CD4-positive, alpha-beta T cell treated with Interleukin-15 for 4 hours (primary cell): ENCODE results near the gene RTP2.

Experiments
- DNase-seq: peaks from one replicate; pipeline ENCODE4 v3.0.0-alpha.2; 2020; ENCODE audit warnings: low spot score

Gene RTP2

DNA sequence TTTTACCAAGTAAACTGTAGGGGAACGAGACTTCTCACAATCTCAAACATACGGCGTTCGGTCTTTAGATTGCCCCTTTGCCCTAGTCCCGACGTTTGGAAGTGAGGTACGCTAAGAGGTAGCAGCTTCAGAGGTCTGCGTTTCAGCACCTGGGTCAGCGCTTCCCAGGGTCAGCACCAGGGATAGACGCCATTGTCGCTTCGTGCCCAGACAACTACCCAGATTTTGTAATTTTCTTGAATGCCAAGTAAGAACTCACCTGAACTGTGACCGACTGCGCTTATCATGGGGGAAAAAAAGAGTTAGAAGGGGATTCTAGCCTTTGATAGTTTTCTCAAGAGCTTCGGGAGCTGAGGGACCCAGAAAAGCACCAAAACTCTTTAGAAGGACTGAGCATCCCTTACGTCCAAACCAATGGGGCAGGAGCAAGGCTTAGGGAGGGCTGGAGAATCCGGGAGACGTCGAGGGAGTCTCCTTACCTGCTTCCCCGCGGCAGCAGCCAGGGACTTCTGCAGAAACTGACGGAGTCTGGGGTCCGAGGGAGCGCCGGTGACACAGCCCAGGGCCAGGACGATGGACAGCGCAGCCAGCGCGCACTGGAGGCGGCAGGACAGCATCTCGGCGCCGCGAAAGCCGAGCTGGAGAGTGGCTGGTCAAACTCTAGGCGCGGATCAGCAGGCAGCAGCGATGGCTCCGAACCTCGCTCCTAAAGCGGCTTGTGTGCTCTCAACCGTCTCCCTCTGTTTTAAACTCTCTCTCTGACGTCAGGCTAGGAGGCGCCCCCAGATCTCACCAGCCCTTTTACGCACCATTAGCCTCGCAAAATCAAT is 32.5 kb downstream of the RTP2 start, which contains the start of gene SST:
Gene SST (minus strand): TSS at position 720 of the 830 bp plus-strand sequence. CDS start 103 bp downstream, at position 617.
- no peak for DNase-seq

DNA sequence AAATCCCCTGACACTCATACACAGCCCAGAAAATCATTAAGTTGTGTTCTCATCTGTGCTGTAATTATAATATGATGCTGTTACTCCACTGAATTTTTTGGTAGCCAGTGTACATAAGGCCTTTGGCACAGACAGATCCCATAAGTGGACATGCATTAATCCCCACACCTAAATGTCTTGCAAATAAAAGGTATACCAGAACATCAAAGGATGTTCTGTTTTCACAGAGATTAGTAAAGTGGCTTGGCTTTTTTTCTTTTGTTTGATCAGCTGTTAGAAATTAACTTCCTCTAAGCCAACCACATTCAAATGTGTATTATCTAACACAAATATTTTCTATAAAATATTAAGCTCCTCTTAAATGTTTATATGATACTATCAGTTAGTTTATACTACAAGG is 34.8 kb downstream of the RTP2 start:
- no peak for DNase-seq

DNA sequence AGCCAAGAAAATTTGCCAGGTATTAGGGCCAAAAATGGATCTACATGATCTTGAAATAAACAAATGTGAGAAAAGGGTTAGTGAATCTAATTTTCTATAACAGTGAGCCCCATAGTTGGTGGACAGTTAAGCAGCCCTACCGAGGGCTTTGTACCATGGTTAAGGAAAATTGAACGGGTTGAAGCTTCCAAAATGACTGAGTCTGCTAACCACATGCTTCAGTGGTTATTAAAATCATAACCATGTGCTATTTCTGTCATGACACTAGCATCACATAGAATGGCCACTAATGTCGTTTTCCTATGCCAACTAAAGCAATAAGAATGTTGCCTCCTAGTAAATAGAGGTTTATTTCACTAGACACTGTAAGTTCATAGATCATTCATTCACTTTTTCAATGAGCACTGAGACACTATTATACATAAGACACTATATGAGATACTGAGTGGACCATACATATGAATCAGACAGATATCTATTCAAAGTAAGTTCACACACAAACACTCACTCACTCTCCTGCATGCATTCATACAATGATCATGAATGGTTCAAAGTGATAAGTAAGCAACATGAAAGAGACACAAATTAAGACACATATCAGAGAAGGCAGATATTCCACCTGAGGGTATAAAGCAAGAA is 36.5 kb downstream of the RTP2 start:
- DNase-seq = no peak

DNA sequence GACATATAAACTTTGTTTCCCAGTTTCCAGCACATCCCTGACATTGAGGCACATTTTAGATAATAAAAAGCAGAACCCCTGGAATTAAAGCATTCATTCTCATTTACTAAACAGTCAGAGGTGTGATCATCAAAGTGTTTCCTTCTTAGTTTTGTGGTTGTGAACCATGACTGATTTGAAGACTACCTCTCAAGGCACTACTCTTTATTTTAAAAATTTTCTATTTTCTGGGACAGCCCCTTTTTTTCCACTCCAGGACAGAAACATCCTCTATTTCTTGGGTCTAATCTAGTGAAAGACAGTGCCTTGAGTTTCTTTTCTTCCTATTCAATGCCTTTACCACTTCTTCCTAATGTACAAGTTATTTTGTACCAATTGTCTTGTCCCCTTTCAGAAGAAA is 37.3 kb downstream of the RTP2 start:
- no peak for DNase-seq

DNA sequence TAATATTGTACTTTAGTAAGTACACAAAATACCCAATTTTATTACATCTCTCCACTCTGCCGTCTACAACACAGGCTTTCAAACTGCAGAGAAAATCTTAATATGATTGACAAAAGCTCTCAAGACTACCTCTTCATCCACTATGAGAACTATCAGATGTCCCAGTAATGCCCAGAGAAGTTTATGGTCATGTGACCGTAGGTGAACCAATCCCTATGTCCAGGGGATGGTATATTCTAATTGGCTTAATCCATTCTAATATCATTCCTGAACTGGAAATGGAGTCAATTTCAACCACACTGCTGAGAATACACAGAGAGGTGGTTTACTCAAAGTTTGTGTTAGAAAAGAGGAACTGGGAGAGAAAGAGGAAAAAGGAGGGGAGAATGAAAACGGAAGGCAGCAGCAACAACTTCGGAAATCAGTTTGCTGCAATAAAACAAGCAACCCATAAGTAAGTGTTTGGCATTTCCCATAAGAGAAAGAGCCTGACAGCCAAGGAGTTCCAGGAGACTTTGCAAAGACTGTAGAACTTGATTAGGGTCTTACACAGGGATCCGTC is 39.4 kb downstream of the RTP2 start:
- no peak for DNase-seq

DNA sequence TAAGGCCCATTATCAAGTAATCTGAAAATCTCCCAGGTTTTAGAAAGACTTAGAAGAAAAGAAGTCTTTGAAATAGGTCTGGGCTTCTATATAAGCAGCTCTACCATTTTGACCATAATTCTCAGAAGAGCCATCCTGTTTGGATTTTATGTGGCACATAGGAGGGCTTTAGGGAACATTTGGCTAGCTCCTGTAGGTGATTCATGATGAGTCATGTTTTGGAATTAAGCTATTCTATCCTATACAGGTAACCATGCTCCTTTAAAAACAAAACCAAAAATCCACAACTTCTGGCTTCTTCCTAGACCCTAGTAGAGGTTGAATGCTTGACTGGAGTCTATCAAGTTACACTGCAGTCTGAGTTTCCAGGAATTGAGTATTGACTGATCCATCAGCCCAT is 41.1 kb downstream of the RTP2 start:
- DNase-seq = no peak

DNA sequence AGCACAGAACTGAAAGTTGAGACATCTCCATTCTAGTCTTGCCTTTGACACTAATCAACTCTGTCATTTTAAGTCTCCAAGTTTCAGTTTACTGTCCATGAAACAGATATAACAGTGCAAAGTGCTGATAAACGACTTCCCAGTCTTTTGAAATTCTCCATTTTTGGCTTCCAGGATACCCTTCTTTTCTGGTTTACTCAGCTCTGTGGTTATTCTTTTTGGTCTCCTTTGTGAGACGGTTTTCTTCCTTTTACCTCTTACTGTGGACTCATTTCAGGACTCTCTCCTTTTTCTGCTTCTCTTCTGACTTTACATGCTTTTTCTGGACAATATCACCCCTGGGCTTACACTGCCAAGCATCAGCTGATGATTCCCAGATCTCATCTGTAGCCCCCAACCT is 51.1 kb downstream of the RTP2 start:
- no peak for DNase-seq
